Thyroid gland (tissue), 4 donors: ENCODE measurements around the gene CSF2RB.

Experiments used
- CTCF ChIP-seq, 6 experiments: fragments of 200-600 bp in 3 of 6; fragments of 450-650 bp in 3 of 6; sonication (generic) in 3 of 6; IDR thresholded peaks; one replicate each; pipeline ENCODE4 v1.5.1; 2016 to 2019; ENCODE audit warnings: antibody characterized with exemption in 6 of 6, mild to moderate bottlenecking in 2 of 6, inconsistent platforms in 1 of 6, moderate library complexity in 1 of 6
- POLR2A ChIP-seq, 2 donors: fragments of 450-650 bp; IDR thresholded peaks; one replicate each; pipeline ENCODE4 v1.6.1; 2017; ENCODE audit warnings: antibody characterized with exemption in 2 of 2, mild to moderate bottlenecking in 2 of 2, moderate library complexity in 1 of 2

GRCh38 chr22:36922105-36922608, 8.7 kb downstream of the CSF2RB start:
- no peak for TF ChIP-seq POLR2A (IDR thresholded peaks at IDR 0.05)
- TF ChIP-seq CTCF (IDR thresholded peaks at IDR 0.05), result no peak
